ENCODE data around the gene GTPBP8.

The GTPBP8 gene

GRCh38 chr3:112967425-112967824 is 23.4 kb upstream of the GTPBP8 start:
- H3K4me2 ChIP-seq (ENCODE audit: low read length): peak overlapping the region; percentile 74
- peaks cover 16% of the 10 kb centered on the region for H3K36me3 ChIP-seq (replicated peaks; ENCODE audit: low read depth, low read length)
- peak overlapping the region; percentile 50; the same call in 1 of the 2 replicates for H3K9ac ChIP-seq (ENCODE audit: low read length)
- TF ChIP-seq, protein P1, sequence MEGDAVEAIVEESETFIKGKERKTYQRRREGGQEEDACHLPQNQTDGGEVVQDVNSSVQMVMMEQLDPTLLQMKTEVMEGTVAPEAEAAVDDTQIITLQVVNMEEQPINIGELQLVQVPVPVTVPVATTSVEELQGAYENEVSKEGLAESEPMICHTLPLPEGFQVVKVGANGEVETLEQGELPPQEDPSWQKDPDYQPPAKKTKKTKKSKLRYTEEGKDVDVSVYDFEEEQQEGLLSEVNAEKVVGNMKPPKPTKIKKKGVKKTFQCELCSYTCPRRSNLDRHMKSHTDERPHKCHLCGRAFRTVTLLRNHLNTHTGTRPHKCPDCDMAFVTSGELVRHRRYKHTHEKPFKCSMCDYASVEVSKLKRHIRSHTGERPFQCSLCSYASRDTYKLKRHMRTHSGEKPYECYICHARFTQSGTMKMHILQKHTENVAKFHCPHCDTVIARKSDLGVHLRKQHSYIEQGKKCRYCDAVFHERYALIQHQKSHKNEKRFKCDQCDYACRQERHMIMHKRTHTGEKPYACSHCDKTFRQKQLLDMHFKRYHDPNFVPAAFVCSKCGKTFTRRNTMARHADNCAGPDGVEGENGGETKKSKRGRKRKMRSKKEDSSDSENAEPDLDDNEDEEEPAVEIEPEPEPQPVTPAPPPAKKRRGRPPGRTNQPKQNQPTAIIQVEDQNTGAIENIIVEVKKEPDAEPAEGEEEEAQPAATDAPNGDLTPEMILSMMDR (IDR thresholded peaks at IDR 0.05; ENCODE audit: low read depth, low read length): no peak
- no peak for TF ChIP-seq EZH2phosphoT487 (IDR thresholded peaks at IDR 0.05; ENCODE audit: low read depth)
- H4K20me1 ChIP-seq (ENCODE audit: insufficient read depth, low read length): peaks cover 4% of the 10 kb centered on the region; the same call in 1 of the 2 replicates
- H3K9me3 ChIP-seq (ENCODE audit: insufficient read depth, low read length): peaks cover 13% of the 10 kb centered on the region; the same call in 1 of the 2 replicates
- H2AFZ ChIP-seq (ENCODE audit: low read depth, low read length): no peak overlapping the region
- H3K4me1 ChIP-seq (ENCODE audit: low read length): peaks cover 60% of the 10 kb centered on the region
- H3K4me3 ChIP-seq (ENCODE audit: low read length): peak overlapping the region; percentile 42; the same call in 1 of the 2 replicates
- H3K27me3 ChIP-seq (ENCODE audit: low read depth, low read length): no peaks in the 10 kb centered on the region
- peaks cover 76% of the 10 kb centered on the region for H3K79me2 ChIP-seq (ENCODE audit: low read length)
- peak overlapping the region; percentile 60 for H3K27ac ChIP-seq (ENCODE audit: low read length)

GRCh38 chr3:112967828-112968227 is 23.0 kb upstream of the GTPBP8 start:
- H3K27ac ChIP-seq (ENCODE audit: low read length): peak overlapping the region; percentile 60
- H3K79me2 ChIP-seq (ENCODE audit: low read length): peaks cover 76% of the 10 kb centered on the region

DNA sequence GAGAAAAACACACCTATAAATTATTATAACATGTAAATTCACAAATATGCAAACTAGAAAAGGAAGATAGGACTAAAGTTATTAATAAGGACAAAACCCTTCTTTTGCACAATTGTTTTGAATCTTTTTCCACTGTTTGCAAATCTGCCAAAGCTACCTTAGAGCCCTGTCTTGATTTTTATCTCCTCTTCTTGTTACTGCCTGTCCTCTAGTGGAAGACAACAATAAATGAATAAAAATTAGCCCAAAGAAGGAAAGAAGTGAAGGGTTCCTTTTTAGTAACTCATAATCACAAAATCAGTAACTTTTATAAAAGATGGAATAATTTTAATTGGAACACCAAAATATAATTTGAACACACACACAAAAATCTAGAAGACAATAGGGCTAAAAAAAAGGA is 18.6 kb upstream of the GTPBP8 start:
- H3K9me3 ChIP-seq (ENCODE audit: insufficient read depth, low read length): no peaks in the 10 kb centered on the region
- H2AFZ ChIP-seq (ENCODE audit: low read depth, low read length): no peak overlapping the region
- TF ChIP-seq, protein P1 (IDR thresholded peaks at IDR 0.05; ENCODE audit: low read depth, low read length): peak; percentile 60
- no peak for TF ChIP-seq EZH2phosphoT487 (IDR thresholded peaks at IDR 0.05; ENCODE audit: low read depth)
- H3K36me3 ChIP-seq (replicated peaks; ENCODE audit: low read depth, low read length): no peaks in the 10 kb centered on the region
- H3K27ac ChIP-seq (ENCODE audit: low read length): peak overlapping the region; percentile 95
- peak overlapping the region; percentile 80 for H3K4me3 ChIP-seq (ENCODE audit: low read length)
- peak overlapping the region; percentile 90 for H3K9ac ChIP-seq (ENCODE audit: low read length)
- no peaks in the 10 kb centered on the region for H3K27me3 ChIP-seq (ENCODE audit: low read depth, low read length)
- peaks cover 4% of the 10 kb centered on the region; the same call in 1 of the 2 replicates for H4K20me1 ChIP-seq (ENCODE audit: insufficient read depth, low read length)
- H3K79me2 ChIP-seq (ENCODE audit: low read length): peaks cover 77% of the 10 kb centered on the region
- peak overlapping the region; percentile 77 for H3K4me2 ChIP-seq (ENCODE audit: low read length)
- peaks cover 85% of the 10 kb centered on the region for H3K4me1 ChIP-seq (ENCODE audit: low read length)

More at GRCh38 chr3:112967828-112968227, 23.0 kb upstream of the GTPBP8 start:
- Histone ChIP-seq H3K36me3 (replicated peaks; ENCODE audit: low read depth, low read length) (peaks cover 13% of the 10 kb centered on the region), H4K20me1 (ENCODE audit: insufficient read depth, low read length) (peaks cover 4% of the 10 kb centered on the region; the same call in 1 of the 2 replicates), H3K9me3 (ENCODE audit: insufficient read depth, low read length) (peaks cover 9% of the 10 kb centered on the region; the same call in 1 of the 2 replicates), H2AFZ (ENCODE audit: low read depth, low read length) (no peak overlapping the region), H3K27me3 (ENCODE audit: low read depth, low read length) (no peaks in the 10 kb centered on the region), H3K4me1 (ENCODE audit: low read length) (peaks cover 64% of the 10 kb centered on the region), H3K9ac (ENCODE audit: low read length) (peak overlapping the region; percentile 50; the same call in 1 of the 2 replicates), H3K4me2 (ENCODE audit: low read length) (peak overlapping the region; percentile 74), H3K4me3 (ENCODE audit: low read length) (peak overlapping the region; percentile 42; the same call in 1 of the 2 replicates)
- TF ChIP-seq EZH2phosphoT487 (IDR thresholded peaks at IDR 0.05; ENCODE audit: low read depth): no peak
- TF ChIP-seq, protein P1 (IDR thresholded peaks at IDR 0.05; ENCODE audit: low read depth, low read length): no peak

DNA sequence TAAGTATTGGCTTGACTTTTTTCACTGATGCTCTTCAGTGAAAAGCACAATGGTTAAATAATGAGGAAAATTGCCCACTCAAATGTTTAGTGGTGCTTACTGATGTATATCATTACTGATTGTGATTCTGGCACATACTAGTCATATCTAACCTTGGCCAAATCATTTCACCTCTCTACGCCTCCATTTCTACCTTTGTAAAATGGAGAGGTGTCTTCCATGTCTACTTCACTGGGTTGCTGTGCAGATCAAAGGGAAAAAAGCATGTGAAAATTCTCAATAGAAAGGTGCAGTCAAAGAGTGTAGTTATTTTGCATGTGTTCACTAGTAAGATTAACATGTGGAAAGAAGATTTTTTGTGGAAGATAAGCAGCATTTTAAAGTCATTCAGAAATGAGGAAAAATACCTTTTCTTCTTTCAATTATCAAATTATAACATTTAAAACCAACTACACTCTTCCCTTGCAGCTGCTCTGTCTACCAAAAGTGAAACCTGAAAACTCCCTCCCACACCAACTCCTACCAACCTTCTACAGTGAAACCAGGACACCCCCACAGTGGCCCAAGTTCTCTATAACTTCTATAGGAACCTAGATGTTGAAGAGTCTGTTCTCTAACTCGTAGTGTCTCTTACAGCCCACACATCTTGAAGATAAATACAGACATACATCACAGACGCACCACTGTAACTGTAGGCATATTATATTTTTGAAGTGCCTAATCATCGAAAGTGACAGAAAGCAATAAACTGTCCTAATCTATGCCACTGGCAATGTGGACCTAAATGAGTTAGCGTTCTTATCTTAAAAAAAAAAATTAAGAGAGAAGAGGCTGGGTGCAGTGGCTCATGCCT is 17.2 kb upstream of the GTPBP8 start:
- TF ChIP-seq EZH2phosphoT487 (IDR thresholded peaks at IDR 0.05; ENCODE audit: low read depth): no peak
- TF ChIP-seq, protein P1 (IDR thresholded peaks at IDR 0.05; ENCODE audit: low read depth, low read length): no peak
- H3K27me3 ChIP-seq (ENCODE audit: low read depth, low read length): no peaks in the 10 kb centered on the region
- peaks cover 4% of the 10 kb centered on the region; the same call in 1 of the 2 replicates for H4K20me1 ChIP-seq (ENCODE audit: insufficient read depth, low read length)
- peak overlapping the region; percentile 80 for H3K4me3 ChIP-seq (ENCODE audit: low read length)
- peak overlapping the region; percentile 77 for H3K4me2 ChIP-seq (ENCODE audit: low read length)
- H3K9me3 ChIP-seq (ENCODE audit: insufficient read depth, low read length): no peaks in the 10 kb centered on the region
- H3K9ac ChIP-seq (ENCODE audit: low read length): peak overlapping the region; percentile 90
- H3K4me1 ChIP-seq (ENCODE audit: low read length): peaks cover 85% of the 10 kb centered on the region
- no peaks in the 10 kb centered on the region for H3K36me3 ChIP-seq (replicated peaks; ENCODE audit: low read depth, low read length)
- H3K27ac ChIP-seq (ENCODE audit: low read length): peak overlapping the region; percentile 95
- no peak overlapping the region for H2AFZ ChIP-seq (ENCODE audit: low read depth, low read length)
- H3K79me2 ChIP-seq (ENCODE audit: low read length): peaks cover 67% of the 10 kb centered on the region

Measured in OCI-LY3 (cell line).